ES-I3 (cell line): ENCODE results near the gene CASTOR2.
"Not testable (repeated sequence)": the region's sequence is repeated elsewhere in the genome, so short reads cannot be mapped to it uniquely, and the experiment has no call there.

Experiments used
- H3K36me3 ChIP-seq: 2 replicates; pipeline ENCODE4 v1.6.1; 2013; ENCODE audit warnings: mild to moderate bottlenecking, low read length, control low read depth, moderate library complexity; ENCODE audit not compliant: insufficient read depth
- H3K4me1 ChIP-seq: 2 replicates; pipeline ENCODE4 v1.6.1; 2013; ENCODE audit warnings: mild to moderate bottlenecking, control low read depth, low read length; ENCODE audit not compliant: insufficient read depth
- H3K9ac ChIP-seq: 2 replicates; pipeline ENCODE4 v1.6.1; 2013; ENCODE audit warnings: low read depth, mild to moderate bottlenecking, low read length, moderate library complexity
- H3K9me3 ChIP-seq: 2 replicates; pipeline ENCODE4 v1.6.1; 2013; ENCODE audit warnings: mild to moderate bottlenecking, low read length, moderate library complexity; ENCODE audit not compliant: control insufficient read depth, insufficient read depth

CASTOR2 gene

GRCh38 chr7:74971431-74971830, 6.9 kb downstream of the CASTOR2 start:
- H3K9me3 ChIP-seq, H3K9ac ChIP-seq, H3K36me3 ChIP-seq, H3K4me1 ChIP-seq: not testable (repeated sequence)

DNA sequence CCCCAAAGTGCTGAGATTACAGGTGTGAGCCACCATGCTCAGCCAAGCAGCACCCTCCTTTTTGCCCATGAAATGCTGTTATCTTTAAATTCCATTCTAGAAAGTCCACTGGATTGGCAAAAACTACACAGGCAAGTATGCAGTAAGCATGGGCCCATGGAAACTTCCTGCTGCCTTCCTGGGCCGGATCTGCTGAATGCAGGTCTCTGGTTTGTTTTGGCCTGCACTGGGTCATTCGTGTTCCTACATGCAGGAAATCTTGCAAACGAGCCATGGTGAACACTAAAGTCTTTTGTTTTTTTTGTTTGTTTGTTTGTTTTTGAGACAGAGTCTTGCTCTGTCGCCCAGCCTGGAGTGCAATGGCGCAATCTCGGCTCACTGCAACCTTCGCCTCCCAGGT, 7.9 kb downstream of the CASTOR2 start:
- not testable (repeated sequence) for H3K9me3 ChIP-seq, H3K9ac ChIP-seq, H3K36me3 ChIP-seq, H3K4me1 ChIP-seq

GRCh38 chr7:74975959-74976358, 11.5 kb downstream of the CASTOR2 start:
- H3K9ac ChIP-seq, H3K9me3 ChIP-seq, H3K36me3 ChIP-seq, H3K4me1 ChIP-seq: not testable (repeated sequence)

- not testable (repeated sequence) for H3K36me3 ChIP-seq, H3K9ac ChIP-seq, H3K9me3 ChIP-seq, H3K4me1 ChIP-seq
These were observed 13.0 kb downstream of the CASTOR2 start for GRCh38 chr7:74977523-74977922.

DNA sequence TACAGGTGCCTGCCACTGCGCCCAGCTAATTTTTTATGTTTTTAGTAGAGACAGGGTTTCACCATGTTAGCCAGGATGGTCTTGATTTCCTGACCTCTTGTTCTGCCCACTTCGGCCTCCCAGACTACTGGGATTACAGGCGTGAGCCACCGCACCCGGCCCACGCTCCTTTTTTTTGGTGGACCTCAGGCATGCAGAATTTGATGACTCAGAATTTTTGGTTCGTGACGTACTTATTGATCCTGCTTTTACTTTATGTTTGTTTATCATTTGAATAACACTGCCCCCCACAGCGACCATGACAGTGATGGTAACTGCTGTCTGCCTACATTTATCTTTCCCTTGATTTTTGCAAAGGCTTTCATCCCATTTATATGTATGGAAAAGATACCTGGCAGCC, 23.9 kb downstream of the CASTOR2 start:
- H3K9ac ChIP-seq, H3K36me3 ChIP-seq, H3K9me3 ChIP-seq, H3K4me1 ChIP-seq: not testable (repeated sequence)

GRCh38 chr7:74993121-74993520, 28.6 kb downstream of the CASTOR2 start:
- peaks cover 7% of the 10 kb centered on the region for H3K4me1 ChIP-seq
- H3K9me3 ChIP-seq: no peaks in the 10 kb centered on the region
- no peaks in the 10 kb centered on the region for H3K36me3 ChIP-seq
- H3K9ac ChIP-seq: no peak overlapping the region

- H3K36me3 ChIP-seq, H3K9ac ChIP-seq, H3K4me1 ChIP-seq, H3K9me3 ChIP-seq: not testable (repeated sequence)
These were observed 30.5 kb downstream of the CASTOR2 start for GRCh38 chr7:74994869-74995543.

DNA sequence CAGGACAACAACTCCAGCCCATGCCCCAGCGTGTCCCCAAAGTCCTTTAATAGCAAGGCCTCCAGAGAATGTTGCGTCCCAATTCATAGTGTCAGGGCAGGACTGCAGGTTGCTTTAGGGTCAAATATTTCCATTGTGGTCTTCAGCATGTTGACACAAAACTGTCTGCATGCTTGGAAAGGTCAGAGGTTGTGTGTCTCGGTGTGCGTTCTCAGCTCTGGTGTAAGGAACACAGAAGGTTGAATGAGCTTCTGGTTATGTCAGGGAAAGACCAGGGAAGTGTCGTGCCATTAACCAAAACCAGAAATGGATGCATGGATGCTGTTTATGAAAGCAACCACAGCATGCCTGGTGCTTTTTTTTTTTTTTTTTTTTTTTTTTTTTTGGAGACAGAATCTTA, 31.9 kb downstream of the CASTOR2 start:
- not testable (repeated sequence) for H3K9ac ChIP-seq, H3K36me3 ChIP-seq, H3K4me1 ChIP-seq, H3K9me3 ChIP-seq

DNA sequence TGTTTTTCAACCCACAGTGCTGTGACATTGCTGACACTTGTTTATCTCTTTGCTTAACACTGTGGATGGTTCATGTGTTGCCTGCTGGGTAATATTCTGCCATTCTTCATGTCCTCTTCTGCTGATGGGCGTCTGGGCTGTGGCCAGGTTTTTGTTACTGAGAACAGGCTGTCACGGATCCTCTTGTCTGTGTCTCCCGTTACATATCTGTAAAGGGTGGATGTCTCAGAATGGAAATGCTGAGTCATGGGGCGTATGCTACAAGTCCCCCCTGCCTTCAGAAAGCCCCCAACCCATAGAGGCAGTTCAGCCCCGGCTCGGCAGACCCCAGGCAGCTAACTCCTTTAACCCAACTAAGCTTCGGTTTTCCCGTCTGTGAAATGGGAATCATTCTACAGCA, 33.3 kb downstream of the CASTOR2 start:
- H3K9ac ChIP-seq, H3K36me3 ChIP-seq, H3K4me1 ChIP-seq, H3K9me3 ChIP-seq: not testable (repeated sequence)

- H3K9me3 ChIP-seq, H3K4me1 ChIP-seq, H3K36me3 ChIP-seq, H3K9ac ChIP-seq: not testable (repeated sequence)
These were observed 36.9 kb downstream of the CASTOR2 start for GRCh38 chr7:75001356-75001755.

DNA sequence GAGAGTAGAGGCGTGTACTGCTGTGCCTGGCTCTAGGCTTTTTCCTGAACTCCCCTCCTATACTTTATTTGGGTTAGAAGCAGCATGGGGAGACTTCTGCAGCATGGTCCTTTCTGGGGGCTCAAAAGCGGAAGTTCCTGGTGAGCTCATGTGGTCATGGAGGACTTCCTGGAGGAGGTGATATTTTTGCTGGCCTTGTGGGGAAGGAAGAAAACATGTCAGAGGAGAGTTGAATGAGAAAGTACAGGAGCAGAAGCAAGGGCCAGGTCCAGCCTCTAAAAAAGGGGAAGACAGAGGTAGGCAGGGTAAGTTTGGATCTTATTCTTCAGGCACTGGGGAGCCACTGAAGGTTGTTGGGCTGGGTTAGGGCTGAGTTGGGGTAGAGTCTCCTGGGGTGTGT, 45.5 kb downstream of the CASTOR2 start:
- Histone ChIP-seq H3K9me3 (no peaks in the 10 kb centered on the region), H3K4me1 (no peaks in the 10 kb centered on the region)

DNA sequence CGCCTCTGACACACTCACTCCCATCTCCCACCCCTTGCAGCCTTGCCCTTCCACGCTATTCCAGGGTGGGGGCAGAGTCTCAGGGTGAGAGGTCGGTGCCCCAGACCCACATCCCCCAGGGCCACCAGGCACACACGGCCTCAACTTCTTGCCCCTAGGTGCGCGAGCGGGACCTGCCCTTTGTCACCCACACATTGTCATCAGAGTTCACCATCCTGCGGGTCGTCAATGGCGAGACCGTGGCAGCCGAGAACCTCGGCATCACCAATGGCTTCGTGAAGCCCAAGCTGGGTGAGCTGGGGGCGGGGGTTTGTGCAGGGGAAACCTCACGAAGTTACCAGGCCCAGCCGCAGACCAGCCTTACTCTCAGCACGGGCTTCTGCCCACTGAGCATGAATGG, 53.3 kb downstream of the CASTOR2 start:
- Histone ChIP-seq H3K4me1 (no peaks in the 10 kb centered on the region), H3K9me3 (no peaks in the 10 kb centered on the region), H3K9ac (no peak overlapping the region), H3K36me3 (no peaks in the 10 kb centered on the region; the same call in 1 of the 2 replicates)

More for the DNA sequence above, 45.5 kb downstream of the CASTOR2 start:
- Histone ChIP-seq H3K9ac (no peak overlapping the region), H3K36me3 (no peaks in the 10 kb centered on the region)

GRCh38 chr7:75018570-75019364, 54.3 kb downstream of the CASTOR2 start:
- Histone ChIP-seq H3K9ac (no peak overlapping the region), H3K9me3 (no peaks in the 10 kb centered on the region), H3K36me3 (no peaks in the 10 kb centered on the region; the same call in 1 of the 2 replicates), H3K4me1 (no peaks in the 10 kb centered on the region)

DNA sequence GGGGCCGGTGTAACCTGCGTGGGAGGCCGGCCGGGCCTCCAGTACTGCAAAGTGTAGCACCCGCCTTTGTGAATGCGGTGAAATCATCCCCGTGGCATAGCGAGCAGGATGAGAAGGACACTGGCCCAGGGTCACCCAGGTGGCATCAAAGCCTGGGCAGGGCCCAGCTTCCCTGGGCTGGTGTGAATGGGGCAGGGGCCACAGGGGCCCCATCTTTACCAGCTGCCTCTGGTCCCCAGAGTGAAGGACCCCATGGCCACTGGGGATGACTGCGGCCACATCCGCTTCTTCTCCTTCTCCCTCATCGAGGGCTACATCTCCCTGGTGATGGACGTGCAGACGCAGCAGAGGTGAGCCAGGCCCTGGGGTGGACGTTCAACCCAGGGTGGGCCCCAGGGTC, 55.3 kb downstream of the CASTOR2 start:
- Histone ChIP-seq H3K9me3 (no peaks in the 10 kb centered on the region), H3K36me3 (no peaks in the 10 kb centered on the region; the same call in 1 of the 2 replicates), H3K9ac (no peak overlapping the region), H3K4me1 (no peaks in the 10 kb centered on the region)

DNA sequence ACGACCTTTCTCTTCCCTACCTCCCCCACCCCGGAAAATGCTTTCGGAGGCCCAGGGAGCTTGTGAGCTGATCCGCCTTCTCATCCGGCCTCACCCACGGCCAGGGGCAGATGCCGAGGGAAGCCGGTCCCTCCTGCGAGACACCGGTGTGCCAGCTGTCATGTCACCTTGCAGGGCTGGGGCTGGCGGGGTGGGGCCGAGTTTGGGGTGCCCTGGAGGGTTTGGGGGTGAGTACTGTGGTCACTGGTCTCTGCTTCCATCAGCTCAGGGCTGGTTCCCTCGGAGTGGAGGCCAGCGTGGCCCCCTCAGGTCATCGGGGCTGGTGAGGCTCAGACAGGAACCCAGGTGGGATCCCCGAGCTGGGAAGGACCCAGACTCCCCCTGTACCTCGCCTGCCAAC, 60.4 kb downstream of the CASTOR2 start:
- H3K9me3 ChIP-seq: no peaks in the 10 kb centered on the region
- H3K9ac ChIP-seq: no peak overlapping the region
- H3K36me3 ChIP-seq: no peaks in the 10 kb centered on the region
- no peaks in the 10 kb centered on the region for H3K4me1 ChIP-seq
